Right lobe of liver (tissue), 4 donors: ENCODE data around the gene OR1J4.

ENCODE experiments used
- CTCF ChIP-seq, 4 donors: fragments of 200-600 bp in 3 of 4; fragments of 450-650 bp in 1 of 4; IDR thresholded peaks; one replicate each; pipeline versions ENCODE4 v1.5.1 to v1.8.0; 2016 to 2022; ENCODE audit warnings: antibody characterized with exemption in 4 of 4, mild to moderate bottlenecking in 2 of 4
- POLR2A ChIP-seq: fragments of 450-650 bp; IDR thresholded peaks from one replicate; pipeline ENCODE4 v1.6.1; 2017; ENCODE audit warnings: antibody characterized with exemption, mild to moderate bottlenecking
- donor health status: DM: no; HTN: no; CAD: no.
- donor health status: DM: no; HTN: no; CAD: no.
- donor health status: DM: no; HTN: yes; CAD: no.

GRCh38 chr9:122518841-122519240 lies at the start of gene OR1J4:
- TF ChIP-seq CTCF (IDR thresholded peaks at IDR 0.05) (no peak), POLR2A (no peak)
